Measurements from ENCODE around the gene RASSF1.
"Not testable (repeated sequence)": the region's sequence is repeated elsewhere in the genome, so short reads cannot be mapped to it uniquely, and the experiment has no call there.

The RASSF1 gene

GRCh38 chr3:50295553-50296431 lies 44.8 kb downstream of the RASSF1 start:
- no peak overlapping the region for H3K4me3 ChIP-seq

DNA sequence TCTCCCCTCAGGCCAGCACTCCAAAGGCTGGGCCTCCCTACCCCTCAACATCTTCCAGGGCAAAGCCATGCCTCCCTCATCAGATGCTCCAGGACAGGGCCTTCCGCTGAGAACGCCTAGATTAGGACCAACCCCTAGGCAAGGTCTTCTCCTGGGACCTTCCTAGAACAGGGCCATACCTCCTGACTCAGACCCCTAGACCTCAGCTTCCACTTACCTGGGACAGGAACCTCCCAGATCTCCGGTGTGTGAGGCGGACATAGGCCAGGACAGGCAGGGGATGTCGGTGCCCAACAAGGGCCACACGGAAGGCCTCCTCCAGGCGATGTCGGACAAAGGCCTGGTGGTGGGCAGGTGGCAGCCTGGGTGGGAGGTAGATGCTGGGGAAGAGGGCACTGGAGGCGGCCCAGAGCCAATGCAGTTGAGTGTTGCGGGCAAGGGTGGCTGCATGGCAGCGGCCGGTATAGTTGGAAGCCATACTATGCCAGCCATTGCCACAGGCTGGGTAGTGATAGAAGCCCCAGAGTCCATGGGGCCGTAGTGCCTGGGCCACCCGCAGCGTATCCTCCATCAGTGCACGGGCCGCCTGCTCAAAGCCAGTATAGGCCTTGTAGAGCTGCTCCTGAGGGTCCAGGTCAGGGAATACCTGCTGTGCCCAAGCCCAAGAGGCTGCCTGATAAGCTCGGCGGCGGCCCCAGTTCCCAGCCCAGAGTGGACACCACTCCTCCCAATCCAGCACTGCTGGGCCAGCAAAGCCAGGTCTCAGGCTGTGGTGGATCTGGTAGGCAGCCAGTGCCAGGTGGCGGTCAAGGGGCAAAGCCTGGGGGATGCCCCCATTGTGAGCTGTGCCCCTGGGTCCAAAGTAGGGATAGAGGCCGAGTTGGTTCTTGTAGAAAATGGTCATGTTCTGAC lies 45.9 kb downstream of the RASSF1 start:
- peak overlapping the region in 1 of 21 experiments; percentile 1 for H3K27ac ChIP-seq
- no peak overlapping the region for H3K4me3 ChIP-seq

More at GRCh38 chr3:50295553-50296431, 44.8 kb downstream of the RASSF1 start:
- H3K27ac ChIP-seq, result no peak overlapping the region

GRCh38 chr3:50294089-50294488 lies 46.5 kb downstream of the RASSF1 start:
- H3K27ac ChIP-seq, result peak overlapping the region in 1 of 21 experiments; percentile 97
- H3K4me3 ChIP-seq, result no peak overlapping the region

DNA sequence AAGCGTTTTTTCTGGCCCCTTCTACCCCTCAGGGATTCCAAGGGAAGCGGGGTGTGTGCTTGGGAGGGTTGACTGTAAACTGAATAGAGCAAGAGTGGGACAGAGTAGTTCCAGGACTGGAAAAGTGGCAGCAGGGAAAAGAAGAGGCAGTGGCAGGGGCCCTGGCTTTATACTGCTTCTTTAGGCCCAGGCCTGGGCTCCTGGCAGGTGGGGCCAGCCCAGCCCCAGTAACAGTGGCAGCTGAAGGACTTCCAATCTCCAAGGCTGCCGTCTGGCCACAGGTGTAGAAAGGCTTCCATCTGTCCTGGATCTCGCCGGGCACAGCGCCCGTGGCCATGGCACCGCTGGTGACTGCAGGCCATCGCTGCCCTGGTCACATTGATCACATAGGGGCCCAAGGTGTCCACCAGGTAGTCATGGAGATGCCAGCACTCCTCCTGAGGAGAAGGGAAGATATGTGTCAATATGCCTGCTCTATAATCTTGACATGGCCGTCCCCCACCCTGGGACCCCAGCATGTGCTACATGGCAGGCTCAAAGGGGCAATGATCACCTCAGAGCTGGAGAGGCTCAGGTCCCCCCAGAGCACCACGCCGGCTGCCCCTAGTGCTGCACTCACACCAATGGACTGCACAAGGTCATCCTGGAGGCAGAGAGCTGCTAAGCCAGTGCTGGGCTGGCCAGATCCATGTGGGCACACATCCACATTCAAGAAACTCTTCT lies 47.4 kb downstream of the RASSF1 start:
- Histone ChIP-seq H3K27ac (peak overlapping the region in 20 of 21 experiments; percentile 19 to 97 (median 87)), H3K4me3 (peak overlapping the region in 1 of 7 experiments; percentile 95)

GRCh38 chr3:50292159-50293078 lies 48.2 kb downstream of the RASSF1 start, which contains the start of gene IFRD2:
Gene IFRD2 (minus strand): TSS chr3:50292429. CDS start chr3:50292274, 155 bp downstream.
- peak within 1 kb of the TSS; percentile 76 to 97 (median 91) for H3K27ac ChIP-seq
- H3K4me3 ChIP-seq, result peak within 1 kb of the TSS; percentile 80 to 98 (median 94)

DNA sequence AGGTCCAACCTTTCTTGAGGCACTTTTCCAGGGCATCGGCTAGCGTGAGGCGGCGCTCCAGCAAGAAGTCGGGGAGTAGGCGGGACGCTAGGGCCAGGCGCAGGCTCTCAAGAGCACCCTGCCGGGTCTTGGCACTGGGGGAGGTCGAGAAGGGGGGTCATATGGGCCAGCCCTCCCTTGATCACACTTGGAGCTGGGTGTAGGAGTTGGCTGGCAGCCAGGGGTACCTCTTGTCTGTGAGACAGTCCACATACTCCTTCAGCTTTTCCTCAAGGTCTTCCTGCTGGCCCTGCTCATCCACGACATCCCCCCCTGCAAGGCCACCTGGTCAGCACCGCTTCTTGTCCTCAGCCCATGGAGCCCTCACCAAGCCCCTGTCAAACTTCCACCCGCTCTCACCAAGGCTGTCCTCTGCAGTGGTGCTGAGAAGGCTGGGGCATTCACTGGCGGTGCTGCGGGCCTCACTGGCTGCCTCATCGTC lies 50.4 kb downstream of the RASSF1 start:
- Histone ChIP-seq H3K27ac (no peak overlapping the region), H3K4me3 (no peak overlapping the region)

DNA sequence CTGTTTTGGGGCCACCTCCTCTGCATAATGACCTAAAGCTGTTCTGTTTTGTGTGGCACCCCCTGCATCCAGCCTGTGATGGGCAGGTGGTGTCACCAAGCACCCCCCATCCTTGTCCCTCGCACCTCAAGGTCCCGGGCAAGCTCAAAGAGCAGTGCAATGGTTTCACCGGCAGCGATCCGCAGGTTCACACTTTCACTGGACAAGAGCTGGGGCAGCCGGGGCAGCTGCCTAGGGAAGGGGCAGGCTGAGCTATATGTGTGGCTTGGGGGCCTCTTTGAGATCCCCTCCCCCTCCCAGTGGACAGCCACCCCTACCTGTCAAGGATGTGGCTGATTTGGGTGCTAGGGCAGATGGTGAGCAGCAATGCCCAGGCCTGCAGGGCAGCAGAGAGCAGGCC lies 51.5 kb downstream of the RASSF1 start:
- H3K4me3 ChIP-seq, result no peak overlapping the region
- H3K27ac ChIP-seq, result no peak overlapping the region

GRCh38 chr3:50288387-50289007 lies 52.1 kb downstream of the RASSF1 start:
- Histone ChIP-seq H3K4me3 (no peak overlapping the region), H3K27ac (no peak overlapping the region)

GRCh38 chr3:50287262-50287661 lies 53.4 kb downstream of the RASSF1 start:
- no peak overlapping the region for H3K27ac ChIP-seq

DNA sequence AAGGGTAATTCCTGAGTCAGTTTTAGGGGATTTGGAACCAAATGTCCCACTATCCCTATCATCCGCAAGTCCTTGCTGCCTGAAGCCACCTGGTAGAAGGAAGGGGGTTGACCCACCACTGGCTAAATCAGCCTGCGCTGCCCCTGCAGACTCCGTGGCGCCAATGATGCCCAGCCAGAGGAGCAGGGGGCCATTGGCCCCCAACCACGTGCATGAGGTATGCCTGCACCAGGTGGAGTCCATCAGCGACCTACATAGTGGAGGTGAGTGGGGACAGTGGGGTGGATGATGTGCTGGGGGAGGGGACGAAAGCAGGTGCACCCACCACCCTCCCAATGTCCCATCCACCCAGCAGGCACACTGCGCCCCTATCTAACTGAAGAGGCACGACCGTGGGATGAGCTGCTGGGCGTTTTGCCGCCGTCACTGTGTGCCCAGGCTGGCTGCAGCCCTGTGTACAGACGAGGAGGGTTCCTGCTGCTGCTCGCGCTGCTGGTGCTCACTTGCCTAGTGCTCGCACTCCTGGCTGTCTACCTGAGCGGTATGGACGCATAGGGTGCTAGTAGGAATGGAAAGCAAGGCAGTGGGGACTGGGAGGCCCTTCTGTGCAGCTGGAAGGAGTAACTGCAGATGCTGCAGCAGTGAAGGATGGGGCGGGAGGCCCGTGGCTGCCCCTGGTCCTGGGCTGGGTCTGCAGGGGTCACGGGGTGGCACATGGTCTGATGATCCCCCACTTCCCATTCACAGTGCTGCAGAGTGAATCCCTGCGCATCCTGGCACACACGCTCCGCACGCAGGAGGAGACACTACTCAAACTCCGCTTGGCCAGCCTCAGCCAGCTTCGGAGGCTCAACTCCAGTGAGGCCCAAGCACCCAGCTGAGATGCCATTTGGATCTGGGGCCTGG lies 54.1 kb downstream of the RASSF1 start:
- no peak overlapping the region for H3K4me3 ChIP-seq
- H3K27ac ChIP-seq, result no peak overlapping the region

More at GRCh38 chr3:50287262-50287661, 53.4 kb downstream of the RASSF1 start:
- H3K4me3 ChIP-seq, result no peak overlapping the region

GRCh38 chr3:50284121-50284520 lies 56.5 kb downstream of the RASSF1 start:
- H3K4me3 ChIP-seq, H3K27ac ChIP-seq: not testable (repeated sequence)
